HG03558 (cell line): ENCODE measurements around the gene HIVEP3.

Experiments
- ATAC-seq: cut with Tn5 transposase; IDR thresholded peaks from one replicate; pipeline ENCODE4 v1.9.1; 2021; ENCODE audit warnings: moderate number of reproducible peaks; ENCODE audit not compliant: unreplicated experiment; ENCODE audit errors: extremely low read depth

The HIVEP3 gene

DNA sequence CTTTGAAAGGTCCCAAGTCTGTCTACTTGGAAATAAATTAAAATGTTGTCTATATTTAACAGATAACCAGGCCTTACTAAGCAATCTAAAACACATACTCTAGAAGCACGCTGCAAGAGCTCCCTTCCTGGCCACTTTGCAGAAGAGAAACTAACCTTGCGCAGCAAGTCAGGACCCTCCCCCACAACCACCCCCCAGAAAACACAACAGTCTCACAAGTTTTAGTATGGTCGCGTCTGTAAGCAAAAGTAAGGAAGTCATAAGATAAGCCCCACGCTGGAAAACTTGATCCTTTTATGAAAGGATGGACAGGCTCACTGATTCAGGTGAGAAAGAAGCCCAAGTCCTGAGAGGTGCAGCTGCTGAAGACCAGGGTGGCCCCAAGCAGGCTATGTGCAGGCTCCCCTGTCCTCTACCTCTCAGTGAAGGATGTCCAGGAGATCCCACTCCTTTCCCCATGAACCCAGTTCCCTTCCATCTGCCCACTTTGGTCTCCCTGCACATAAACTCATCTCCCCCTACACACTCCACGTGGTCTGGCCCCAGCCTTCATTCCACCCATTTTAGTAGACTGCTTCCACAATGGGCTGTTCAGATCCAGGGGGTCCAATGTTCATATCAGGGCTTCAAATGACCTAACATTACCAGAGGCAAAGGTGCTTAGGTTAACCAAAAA is 23.8 kb downstream of the HIVEP3 start:
- no peak for ATAC-seq

DNA sequence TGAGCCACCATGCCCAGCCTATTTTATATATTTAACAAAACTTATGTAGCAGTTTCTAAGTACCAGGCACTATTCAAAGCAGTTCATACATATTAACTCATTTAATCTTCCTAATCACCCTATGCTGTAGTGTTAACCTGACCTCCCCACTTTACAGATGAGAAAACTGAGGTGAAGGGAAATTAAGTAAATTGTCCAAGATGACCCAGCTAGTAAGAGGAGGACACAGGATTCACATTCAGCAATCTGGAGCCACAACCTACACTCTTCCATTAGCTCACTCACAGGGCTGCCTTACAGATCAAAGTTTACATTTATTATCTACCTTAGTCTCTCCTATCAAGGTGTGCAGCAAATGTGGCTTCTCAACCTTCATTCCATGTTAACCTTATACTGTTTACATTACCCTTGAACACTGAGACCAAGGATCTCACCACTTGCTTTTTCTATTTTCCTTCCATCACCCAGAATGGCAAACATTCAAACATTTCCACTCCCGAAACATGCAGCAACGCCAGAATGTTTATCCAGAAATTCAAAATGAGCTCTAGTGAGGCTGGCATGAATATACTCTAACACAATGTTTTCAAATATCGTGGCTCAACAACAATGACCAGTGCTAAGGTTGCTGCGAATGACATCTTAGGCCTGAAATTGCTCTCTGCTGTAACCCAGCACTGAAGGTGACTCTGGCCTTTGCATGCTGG is 24.5 kb downstream of the HIVEP3 start:
- no peak for ATAC-seq

DNA sequence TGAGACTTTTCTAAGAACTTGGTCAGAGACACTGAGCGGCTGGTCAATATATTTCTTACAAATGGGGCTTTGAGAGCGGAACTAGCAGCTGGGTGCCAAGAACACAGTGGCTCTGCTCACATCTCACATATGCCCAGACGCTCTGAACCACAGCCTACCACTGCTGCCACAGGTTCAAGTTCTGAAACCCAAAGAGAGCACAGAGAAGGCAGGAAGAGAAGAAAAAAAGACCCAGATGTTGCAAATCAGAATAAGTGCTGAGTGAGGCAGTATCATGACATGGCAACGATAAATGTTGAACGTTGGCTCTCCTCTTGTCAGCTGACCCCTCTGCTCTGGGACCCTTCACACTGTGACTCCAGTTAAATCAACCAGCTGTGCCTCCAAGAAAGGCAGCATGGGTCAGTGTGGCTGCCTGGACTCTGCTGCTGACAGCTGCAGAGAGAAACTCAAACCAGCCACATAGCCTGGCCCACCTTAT is 26.4 kb downstream of the HIVEP3 start:
- no peak for ATAC-seq

DNA sequence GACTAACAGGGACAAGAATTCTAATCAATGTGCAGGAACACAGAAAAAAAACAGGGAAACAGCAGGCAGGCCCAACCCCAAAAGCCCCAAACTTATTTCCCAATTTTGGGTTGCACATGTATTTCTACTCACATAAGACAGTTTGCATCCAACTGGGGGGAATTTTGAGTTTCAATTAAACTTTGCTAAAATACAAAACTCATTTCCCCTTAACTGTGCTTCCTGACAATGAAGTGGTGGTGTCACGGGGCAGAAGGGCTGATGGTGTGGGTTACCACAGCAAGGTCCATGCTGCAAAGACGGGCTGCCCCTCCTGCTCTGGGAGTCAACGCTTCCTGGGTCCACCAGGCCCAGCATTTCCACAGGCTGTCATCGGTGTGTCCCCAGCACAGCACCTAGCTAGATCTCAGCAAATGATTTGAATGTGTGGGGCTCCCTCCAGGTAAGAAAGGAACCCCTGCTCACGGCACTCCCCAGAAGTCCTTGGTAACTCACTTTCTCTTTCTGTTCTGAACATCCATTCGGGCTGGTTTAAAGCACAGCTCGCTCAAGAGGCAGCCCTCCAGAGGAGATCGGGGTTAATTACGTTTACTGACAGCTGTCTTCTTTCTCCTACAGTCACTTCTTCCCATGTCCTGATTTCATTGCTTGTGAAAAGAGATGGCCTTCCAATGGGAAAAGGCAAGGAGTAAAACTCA is 27.4 kb downstream of the HIVEP3 start:
- no peak for ATAC-seq

DNA sequence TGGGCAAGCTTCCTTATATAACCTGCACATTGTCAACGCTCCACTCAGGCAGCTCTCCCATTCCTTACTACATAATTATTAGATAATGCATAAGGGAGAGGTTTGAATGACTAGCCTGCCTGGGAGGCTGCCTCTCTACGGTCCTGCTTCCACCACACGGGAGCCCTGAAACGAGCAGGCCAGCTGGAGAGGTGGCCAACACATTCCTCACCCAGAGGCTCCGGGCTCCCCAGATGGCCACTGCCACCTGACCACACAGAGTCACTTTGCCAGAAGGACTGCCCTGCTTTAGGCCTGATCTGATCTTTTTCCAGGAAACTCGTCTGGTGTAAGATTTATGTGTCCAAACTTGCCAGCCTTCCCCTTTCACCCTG is 27.9 kb downstream of the HIVEP3 start:
- no peak for ATAC-seq

DNA sequence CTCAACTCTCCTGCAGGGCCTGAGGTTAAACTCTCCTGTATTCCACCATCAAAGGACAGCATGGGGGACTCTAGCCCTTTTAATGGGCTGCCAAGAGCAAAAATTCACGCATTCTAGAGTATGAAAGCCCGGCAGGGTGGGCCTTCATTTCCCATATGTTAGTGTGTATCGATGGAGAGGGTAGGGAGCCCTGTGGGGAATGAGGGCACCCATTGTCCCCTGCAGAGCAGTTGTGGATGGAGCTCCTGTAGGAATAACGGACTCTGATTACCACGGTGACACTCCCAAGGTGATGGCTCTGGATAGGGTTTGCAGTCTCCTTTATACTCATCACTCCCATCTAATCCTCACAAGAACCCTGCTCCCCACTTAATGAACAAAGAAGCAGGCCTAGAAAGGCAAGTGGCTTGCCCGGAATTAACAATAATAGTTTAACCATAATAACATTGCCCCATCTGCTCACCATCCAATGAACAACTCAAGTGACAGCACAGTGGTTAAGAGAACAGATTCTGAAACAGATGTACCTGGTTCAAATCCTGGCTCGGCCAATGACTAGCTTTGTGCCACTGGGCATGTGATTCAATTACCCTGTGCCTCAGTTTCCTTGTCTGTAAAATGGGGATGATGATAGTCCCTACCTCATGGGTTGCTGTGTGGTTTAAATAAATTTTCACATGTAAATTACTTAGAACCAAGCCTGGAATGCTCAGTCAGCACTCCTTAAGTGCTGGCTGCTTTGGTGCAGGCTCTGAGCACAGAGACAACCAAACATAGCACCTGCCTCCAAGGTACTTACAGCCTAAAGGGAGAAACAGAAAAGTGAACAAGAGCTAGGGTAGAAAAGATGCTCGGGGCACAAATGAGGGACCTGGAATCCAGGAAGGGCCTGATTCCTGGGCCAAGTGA is 29.0 kb downstream of the HIVEP3 start:
- ATAC-seq, result no peak

DNA sequence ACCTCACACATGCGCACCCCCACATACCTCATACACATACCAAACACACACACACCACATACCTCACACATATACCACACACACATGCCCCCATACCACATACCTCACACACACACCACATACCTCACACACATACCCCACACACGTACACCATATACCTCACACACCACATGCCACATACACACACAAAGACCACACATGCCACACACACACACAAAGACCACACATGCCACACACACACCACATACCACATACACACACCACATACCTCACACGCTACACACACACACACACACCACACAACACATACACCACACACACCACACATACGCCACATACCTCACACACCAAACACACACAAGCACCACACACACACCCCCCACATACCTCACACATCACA is 30.0 kb downstream of the HIVEP3 start:
- ATAC-seq, result no peak

DNA sequence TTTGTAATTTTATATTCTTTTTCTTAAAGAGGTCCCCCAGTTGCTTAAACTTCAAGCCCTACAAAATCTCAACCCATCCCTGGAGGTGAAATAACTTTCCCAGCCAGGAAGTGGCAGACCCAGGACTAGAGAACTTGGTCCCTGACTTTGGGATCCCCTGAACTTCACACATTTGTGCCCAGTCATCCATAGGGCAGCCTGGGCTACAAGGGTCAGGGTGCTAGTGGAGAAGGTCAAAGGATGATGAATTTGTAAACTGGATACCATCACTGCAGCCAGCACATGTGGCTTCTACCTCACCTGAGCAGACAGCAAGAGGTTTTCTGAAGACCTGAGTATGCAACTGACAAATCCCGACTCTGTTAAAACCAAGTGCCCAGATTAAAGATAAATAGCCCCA is 31.4 kb downstream of the HIVEP3 start:
- ATAC-seq, result no peak

DNA sequence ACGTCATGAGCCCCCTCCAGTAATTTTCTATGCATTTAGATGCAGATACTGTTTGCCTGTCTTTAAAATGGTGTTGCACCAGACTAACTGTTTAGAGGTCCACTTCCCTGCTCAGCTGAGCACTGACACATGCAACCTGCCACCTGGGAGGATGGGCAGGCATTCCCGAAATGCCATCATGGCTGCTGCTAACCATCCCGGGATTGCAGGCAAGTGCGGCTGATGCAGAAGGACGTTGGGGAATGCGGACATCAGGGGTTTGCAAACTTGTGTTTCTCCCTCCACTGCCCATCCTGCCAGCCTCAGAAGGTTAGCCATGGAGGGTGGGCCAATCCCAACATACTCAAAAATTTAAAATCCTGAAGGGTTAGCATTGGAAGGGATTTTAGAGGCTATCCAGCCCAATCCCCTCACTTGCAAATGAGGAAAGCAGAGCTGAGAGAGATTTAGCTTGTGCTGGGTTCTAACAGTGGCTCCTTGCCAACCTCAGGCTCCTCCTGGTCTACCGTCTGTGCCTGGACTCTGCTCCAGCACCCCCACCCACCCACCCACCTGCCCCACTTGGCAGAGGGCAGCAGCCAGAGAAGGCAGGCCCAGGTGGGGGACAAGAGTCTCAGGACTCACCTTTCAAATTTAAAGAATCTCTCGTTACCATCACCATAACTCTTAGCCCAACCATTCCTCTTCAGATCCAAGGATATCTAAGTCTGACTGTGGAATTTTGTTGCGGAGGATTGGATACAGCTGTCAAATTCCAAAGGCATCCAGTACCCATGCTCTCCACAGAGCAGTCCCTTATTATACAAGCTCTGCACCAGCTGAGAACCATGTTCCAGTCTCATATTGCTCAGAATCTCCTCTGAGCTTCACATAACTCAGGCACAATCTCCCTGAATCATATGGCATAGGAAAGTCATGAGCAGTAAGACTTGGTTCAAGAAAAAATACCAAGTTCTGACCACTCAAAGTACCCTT is 34.2 kb downstream of the HIVEP3 start:
- ATAC-seq, result no peak

DNA sequence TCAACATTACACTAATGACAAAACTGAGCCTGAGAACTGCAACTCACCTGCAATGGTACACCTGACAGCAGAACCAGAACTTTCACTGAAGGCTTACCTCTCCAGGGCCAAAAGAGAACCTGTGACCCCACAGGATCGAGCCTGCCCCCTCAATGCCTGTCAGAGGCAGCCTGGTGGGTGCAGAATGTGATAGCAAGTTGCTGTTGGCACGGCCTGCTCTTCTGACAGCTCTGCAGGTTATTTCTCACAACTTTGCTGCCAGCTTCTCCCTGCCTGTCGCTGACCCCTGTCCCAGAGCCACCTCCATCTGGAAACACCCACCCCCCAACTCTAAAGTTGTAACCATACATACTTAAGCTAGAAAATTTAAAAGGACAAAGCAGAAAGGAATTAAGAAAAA is 35.2 kb downstream of the HIVEP3 start:
- no peak for ATAC-seq

DNA sequence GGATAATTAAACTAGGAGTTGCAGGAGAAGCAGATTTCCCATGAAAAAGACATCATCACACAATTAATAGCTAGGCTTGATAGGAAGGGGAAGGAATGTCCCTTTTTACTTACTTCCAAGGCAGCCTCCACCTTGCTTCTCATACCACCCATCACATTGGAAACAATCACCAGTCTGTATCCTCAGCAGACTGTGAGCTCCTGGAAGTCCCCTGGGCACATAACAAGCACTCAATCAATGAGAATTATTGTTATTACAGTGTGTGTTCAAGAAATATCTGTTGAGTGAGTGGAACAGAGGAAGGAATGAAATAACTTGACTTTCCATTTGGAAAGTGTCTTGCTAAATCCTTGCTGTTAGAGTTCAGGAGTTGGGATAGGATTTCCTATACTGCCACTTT is 36.2 kb downstream of the HIVEP3 start:
- ATAC-seq, result no peak

DNA sequence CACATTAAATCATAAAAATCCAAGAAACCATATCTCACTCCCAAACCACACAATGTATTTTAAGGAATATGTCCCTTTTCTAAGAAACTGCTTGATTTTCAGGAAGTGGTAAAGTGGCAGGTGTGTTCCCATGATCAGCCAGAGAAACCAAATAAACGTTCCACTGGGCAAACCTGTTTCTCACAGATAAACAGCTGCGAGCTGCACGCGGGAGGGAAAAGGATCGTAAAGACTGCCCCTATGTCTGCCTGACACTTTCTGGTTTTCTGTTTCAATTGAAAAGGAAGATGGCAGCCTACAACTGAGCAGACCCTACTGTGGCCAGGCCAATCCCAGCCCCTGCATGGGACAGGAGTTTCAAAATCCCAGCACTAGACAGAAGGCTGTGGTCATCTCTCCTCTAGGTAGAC is 36.6 kb downstream of the HIVEP3 start:
- ATAC-seq, result no peak

DNA sequence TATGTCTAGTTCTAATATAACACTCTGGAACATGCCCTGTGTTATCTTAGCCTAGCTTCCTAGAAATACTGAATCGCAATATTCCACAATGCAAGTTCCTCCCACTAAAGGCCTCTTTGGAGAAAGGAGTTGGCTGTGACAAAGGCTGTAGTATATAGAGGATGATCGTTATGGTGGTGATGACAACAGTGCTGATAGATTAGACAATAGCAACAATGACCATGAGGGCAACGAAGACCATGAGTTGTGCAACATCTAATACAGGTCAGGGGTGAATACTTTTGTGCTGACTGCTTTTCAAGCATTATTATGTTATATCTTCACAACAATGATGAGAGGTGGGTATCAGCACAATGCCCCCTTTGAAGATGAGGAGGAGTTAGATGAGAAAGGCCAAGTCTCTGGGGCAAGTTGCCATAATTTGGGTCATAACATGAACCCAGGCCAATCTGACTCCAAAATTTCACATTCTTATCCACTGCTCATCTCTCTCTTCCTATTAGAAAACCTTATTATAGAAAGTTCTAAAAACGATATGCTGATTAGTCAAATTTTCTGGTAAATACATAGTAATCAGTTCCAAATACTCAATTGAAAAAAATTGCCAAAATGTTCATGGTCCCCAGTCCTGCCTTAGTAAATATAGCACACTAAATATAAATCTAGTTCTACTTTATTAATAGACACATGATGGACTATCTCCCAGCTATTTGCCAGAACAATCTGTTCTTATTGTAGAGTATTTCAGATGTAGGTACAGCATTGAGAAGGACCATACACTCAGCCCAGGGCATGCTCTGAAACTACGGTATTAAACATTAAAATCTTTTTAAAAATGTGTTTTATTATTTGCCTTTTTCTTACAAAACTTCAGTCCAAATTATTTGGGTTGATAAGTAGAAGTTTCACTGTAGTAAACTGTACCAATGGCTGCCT is 37.5 kb downstream of the HIVEP3 start:
- no peak for ATAC-seq

DNA sequence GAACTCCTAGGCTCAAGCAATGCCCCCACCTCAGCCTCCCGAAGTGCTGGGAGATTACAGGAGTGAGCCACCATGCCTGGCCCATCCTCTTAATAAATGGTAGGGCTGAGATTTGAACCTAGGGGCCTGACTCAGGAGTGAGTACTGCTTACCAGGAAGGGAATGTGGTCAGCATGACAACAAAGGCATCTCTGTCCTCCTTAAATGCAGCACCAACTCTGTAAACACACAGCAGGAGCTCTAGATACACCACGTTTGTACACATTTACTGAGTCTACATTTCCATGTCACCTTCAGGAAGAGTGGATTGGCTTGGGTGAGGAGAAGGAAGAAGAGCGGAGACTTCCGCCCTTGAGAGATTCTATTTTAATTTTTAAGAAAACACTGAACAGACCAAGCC is 38.5 kb downstream of the HIVEP3 start:
- ATAC-seq, result no peak

DNA sequence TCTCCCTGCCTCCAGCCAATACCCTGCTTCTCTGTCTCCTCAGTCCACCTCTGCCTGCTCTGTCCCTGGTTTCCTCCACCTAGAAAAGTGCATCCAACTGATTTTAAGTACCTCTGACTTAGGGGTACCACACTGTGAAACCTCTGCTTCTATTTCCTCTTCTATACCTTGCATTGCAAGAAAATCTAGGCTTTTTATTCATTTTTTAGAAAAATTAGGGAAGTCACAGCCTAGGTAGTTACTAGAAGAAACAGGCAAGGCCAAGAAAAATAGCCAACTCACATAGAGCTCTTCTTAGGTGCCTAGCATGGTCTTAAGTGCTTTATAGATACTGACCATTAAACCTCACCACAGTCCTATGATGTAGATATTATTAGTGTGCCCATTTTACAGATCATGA is 39.1 kb downstream of the HIVEP3 start:
- ATAC-seq, result no peak

DNA sequence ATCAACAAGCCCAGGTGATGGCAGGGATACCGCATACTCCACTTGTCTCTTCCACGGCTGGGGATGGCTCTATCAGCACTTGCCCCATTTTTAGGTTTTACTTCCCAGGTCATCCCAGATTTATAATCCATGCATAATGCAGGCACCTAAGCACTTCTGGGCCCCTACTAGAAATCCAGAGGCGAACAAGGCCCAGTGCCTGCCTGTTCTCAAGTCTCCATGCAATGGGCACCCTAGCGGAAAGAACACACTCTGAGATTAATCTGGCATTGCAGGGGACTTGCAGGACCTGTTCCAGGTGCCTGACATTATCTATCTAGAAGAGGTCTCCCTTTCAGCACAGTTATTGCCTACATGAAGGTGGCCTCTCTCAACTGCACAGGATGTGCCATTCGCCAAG is 39.8 kb downstream of the HIVEP3 start:
- no peak for ATAC-seq

DNA sequence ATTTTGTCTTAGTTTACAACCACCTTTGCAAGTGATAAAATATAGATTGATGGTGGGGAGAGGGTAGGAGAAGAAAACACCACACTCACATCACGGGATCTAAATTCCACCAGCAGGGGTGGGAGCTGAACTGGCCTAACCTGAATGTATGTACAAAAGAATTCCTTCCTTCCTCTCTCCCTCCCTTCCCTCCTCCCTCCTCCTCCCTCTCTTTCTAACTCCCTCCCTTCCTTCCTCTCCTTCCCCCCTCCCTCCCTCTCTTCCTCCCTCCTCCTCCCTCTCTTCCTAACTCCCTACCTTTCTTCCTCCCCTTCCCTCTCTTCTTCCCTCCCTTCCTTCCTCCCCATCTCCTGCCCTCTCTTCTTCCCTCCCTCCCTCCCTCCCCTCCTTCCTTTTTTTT is 40.2 kb downstream of the HIVEP3 start:
- ATAC-seq, result no peak
